GM23248 (cell line): ENCODE results near the gene LSAMP.

Source experiments
- EZH2 ChIP-seq: fragments of 200-600 bp; sonication (generic); IDR thresholded peaks from 2 replicates; pipeline ENCODE4 v1.6.1; 2018; ENCODE audit warnings: antibody characterized with exemption, mild to moderate bottlenecking; ENCODE audit not compliant: insufficient read depth, poor library complexity, severe bottlenecking
- EZH2phosphoT487 ChIP-seq: fragments of 200-600 bp; sonication (generic); IDR thresholded peaks from 2 replicates; pipeline ENCODE4 v1.6.1; 2018; ENCODE audit warnings: antibody characterized with exemption, moderate library complexity, mild to moderate bottlenecking, low read depth; ENCODE audit not compliant: insufficient read depth

DNA sequence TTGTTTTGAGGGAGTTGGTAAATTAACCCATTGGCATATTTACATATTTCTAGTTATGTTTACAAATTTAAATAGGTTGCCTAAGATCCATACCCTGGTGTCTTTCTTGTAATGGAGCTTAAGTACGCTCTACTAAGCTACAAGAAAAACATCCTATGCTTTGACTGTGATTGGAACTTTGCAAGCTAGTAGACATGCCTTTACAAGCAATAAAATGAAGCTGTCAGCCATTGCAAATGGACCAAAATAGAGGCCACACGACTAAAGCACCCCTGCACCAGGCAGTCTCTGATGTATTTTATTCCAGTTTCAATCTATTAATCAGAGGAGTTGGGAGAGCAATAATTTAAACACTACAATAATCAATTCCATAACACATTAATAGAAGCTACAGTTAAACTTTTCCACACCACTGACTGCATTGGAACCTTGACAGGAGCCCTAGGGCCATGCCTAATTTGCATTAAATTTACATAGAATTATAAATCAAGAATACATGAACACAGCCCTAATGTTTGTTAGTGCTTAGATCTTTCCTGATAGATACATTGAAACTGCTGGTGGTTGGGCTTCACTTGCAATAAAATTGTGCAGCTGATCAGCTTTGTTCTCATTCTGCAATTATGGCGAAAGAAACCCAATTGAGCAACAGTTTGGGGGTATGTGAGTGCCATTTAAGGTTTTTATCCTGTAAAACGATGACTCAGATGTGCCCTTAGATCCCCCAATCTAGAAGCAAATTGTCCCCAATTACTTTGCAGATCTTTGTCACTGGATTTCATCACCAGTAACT lies 360.1 kb downstream of the LSAMP start:
- TF ChIP-seq EZH2 (no peak), EZH2phosphoT487 (no peak)
